NCI-H226 (cell line): Measurements from ENCODE around the gene SMPD3.

ENCODE experiments used
- DNase-seq: peaks from one replicate; pipeline ENCODE4 v3.0.0-alpha.2; 2015

SMPD3 gene

DNA sequence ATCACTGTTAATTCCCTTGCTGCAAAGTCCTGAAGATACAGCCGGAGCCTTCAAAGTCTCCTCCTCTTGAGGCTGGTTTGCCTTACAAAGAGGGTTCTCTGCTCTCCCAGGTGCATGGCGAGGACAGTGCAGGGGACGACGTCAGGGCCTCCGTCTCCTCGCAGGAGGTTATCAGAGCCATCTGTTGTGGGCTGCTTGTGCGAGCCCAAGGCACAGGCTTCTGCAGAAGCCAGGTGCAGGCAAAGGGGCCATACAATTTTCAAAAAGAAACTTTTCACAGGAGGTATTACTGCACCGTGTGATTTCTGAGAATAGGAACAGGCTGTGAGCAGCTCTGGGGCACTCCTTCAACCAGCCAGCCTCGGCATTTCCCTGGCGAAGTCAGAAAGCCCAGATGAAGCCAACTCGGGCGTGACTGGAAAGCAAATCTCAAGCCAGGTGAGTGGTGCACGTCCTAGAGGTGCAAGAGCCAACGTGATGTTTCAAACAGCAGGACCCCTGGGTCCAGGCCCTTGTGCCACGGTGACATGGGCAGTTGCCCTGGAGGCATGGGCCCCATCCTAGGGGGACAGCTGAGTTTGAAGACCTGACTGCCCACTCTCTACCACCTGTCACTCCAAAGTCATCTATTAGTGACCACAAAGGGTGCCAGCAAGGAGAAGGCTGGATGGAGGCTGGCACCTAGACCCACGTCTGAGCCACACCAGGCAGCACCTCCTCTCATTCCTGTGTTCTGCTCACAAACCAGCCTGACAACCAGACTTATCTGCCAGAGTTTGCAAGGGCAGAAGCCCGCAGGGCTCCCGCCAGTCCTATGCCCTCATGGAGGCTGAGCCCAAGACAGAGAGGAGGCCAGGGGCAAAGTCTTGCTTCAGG lies 68.6 kb downstream of the SMPD3 start:
- DNase-seq, result no peak

GRCh38 chr16:68378436-68379415 lies 69.6 kb downstream of the SMPD3 start:
- DNase-seq, result no peak

GRCh38 chr16:68377667-68378393 lies 70.5 kb downstream of the SMPD3 start:
- no peak for DNase-seq

- DNase-seq, result no peak
Measured at GRCh38 chr16:68377221-68377620, 71.1 kb downstream of the SMPD3 start.

DNA sequence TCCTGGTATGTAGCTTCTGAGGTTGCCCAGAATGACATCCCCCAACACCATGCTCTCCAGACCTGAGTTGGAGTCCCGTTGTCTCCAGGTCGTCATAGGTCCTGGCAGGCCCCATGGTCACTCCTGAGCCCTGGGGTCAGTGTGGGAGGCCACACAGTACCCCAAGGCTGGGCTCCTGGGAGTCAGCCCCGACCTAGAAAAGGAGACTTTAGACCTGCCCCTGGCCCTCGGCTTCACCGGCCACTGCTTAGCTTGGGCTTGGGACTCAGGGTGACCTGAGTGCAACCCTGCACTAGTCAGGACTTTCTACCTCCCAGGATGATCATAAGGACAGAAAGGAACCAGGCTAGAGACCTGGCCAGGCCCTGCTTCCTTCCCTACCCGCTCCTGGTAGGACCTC lies 71.7 kb downstream of the SMPD3 start:
- DNase-seq, result no peak

DNA sequence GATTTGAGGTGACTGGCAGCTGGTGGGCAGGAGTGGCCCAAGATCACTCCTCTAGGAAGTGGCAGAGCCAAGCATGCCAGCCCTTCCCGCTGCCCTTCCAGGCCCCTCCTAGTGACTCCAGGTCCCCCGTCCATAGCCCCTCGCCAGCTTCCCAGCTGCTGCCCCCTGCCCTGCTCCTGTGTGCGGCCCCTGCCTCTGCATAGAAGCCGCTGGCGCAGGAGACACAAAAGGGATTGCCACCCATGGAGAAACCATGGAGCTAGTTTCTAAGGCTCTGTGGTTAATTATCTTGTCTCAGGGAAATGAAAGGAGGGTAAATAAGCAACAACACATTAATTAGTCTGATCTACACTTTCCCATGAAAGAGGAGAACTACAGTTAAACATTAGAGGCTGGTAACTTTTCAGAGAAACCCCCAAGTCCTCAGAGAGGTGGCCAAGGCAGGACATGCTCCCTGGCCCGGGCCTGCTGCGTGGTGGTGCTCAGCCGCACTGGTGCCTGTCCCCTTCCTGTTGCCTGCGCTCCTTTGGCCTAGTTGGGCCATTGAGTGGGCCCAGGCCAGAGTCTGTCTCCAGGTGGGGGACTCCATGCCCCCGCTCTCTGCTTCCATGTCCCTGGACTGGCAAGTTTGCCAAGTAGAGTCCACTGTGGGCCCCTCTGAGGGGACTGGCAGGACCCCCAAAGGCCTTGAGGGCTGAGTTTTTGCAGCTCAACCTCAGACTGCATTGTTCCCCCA lies 72.3 kb downstream of the SMPD3 start:
- DNase-seq, result no peak

- no peak for DNase-seq
Measured at GRCh38 chr16:68374961-68375660, 73.2 kb downstream of the SMPD3 start.

- DNase-seq, result no peak
Measured at GRCh38 chr16:68374246-68374805, 74.0 kb downstream of the SMPD3 start.

DNA sequence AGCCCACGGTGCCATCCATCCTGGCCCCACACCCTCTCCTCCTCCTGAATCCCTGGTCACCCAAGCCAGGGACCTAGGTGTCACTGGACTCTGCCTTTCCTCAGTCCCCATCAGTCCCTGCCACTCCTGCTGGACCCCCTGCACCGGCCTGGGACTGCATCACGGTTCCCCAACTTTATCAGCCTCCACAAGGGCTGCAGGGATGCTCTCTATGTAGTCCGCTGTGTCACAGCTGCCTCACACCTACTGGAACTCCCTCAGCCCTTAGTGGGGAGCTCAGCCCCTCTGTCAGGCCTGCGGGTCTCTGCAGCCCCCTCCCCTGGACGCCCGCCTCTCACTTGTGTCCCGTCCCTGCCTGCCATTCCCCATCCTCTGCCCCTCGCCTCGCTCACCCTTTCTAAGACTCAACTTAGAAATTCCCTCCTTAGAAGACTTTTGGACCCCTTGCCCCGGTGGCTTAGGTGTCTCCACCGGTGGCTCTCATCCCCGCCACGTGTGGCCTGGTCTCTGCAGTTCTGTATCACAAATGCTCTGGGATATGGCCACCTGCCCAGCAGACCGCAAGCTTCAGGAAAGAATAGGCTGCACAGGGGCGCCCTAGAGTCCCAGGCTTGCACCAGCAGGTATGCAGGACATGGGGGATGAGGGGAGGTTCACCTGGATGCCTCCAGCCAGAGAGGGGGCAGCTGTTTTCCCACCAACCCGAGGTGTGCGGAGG lies 74.6 kb downstream of the SMPD3 start:
- no peak for DNase-seq

GRCh38 chr16:68372806-68373205 lies 75.5 kb downstream of the SMPD3 start:
- no peak for DNase-seq

DNA sequence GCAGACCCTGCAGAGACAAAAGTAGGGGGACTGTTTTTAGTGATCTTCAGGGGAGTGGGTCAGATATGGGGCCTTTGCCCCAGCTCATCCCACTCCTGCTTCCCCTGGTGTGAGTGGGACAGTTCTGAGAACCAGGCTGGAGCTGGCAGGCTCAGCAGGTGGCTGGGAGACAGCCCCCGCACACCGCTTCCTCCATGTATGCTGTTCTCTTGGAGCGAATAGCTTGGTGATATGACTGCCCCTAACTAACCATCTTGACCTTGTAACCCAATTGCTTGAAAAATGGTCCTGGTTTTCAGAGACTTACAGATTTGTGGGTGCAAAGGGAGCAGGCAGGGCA lies 76.0 kb downstream of the SMPD3 start:
- DNase-seq, result no peak

DNA sequence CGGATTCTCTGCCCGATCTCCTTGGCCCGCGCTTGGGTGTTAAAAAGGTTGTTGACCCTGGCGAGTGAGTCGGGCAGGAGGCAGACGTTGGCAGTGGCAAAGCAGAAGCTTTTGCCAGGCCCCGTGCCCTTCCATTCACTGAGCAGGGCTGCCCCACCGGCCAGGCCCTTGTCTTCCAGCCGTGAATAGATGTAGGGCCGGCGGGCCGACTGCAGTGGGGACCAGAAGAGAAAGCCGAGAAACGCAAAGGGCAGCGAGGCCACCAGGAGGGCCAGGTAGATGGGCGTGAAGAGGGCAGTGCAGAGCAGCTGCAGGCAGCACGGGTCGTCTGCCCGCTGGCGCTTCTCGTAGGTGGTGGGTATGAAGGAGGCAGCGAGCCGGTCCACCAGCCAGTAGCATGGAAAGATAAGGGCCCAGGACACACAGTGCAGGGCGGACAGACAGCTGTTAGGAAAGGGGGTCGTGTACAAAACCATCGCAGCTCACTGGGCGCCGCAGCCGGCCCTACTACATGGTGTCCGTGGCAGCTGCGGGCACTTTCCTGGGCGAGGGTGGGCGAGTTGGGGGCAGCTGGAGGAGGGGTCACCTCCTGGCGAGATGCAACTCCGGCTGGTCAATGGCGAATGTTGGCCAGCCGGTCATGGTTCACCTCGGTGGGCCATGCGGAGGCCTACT lies 76.5 kb downstream of the SMPD3 start:
- DNase-seq, result no peak

- DNase-seq, result no peak
Measured at GRCh38 chr16:68371276-68371651, 77.0 kb downstream of the SMPD3 start.

GRCh38 chr16:68370581-68371275 lies 77.6 kb downstream of the SMPD3 start:
- DNase-seq, result no peak

GRCh38 chr16:68369697-68370580 lies 78.4 kb downstream of the SMPD3 start:
- DNase-seq, result no peak

- no peak for DNase-seq
Measured at GRCh38 chr16:68369168-68369567, 79.1 kb downstream of the SMPD3 start.

DNA sequence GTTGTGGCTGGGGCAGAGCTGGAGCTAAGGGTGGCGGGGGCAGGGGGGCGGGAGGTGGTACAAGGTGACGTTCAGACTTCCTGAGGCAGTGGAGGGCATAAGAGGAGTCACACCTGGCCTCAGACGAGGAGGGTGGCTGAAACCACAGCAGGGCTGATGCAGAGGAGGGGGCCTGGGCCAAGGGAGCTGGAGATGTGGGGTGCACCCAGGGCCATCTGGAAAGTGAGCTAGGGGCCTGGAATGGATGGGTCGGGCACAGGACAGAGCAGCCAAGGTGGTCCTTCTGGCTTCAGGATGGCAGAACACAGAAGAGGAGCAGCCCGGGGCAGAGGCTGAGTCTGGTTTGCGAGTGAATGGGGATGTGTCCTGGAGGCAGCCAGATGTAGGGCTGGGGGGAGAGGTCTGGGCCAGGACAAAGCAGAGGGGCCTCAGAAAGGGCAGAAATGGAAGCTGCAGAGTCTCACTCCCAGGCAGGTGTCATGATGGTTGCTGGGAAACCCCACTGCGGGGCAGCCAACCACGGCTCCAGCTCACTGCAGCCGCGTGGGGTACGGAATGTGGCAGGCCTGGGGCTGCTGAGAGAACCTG lies 79.9 kb downstream of the SMPD3 start:
- no peak for DNase-seq

DNA sequence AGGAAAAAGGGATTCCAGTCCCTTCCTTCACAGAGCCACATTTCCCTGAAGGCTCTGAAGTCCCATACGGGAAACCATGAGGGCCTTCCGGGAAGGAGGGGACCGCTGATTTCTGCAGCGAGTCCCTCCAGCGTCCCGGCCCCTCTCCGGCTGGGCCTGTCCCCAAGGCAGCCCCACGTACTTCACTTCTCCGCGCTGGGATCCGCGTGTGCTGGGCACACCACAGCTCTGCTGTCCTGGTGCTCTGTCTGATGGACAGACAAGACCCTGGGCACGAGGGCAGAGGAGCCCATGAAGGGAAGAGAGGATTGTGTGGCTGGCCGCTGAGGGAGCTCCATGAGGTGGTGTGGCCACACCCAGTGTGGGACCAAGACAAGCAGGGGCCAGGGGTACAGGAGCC lies 80.4 kb downstream of the SMPD3 start:
- DNase-seq, result no peak
